ENCODE results near the gene OSBPL10.

OSBPL10 gene

GRCh38 chr3:31772758-31773473 is 208.1 kb downstream of the OSBPL10 start:
- no peaks in the 10 kb centered on the region for H3K9me3 ChIP-seq (ENCODE audit: control insufficient read depth in 2 of 2, low read length in 2 of 2)
- no peaks in the 10 kb centered on the region for H3K4me1 ChIP-seq (ENCODE audit: control insufficient read depth in 2 of 2, insufficient read depth in 2 of 2, low read length in 2 of 2)
- H3K36me3 ChIP-seq (ENCODE audit: control insufficient read depth in 2 of 2, insufficient read depth in 2 of 2, low read length in 2 of 2): no peaks in the 10 kb centered on the region
- H3K9ac ChIP-seq (ENCODE audit: low read depth in 1 of 2, low read length in 2 of 2): no peak overlapping the region
- H3K27me3 ChIP-seq (ENCODE audit: control insufficient read depth in 2 of 2, insufficient read depth in 2 of 2, low read length in 2 of 2): no peaks in the 10 kb centered on the region
- no peak overlapping the region for H3K4me3 ChIP-seq (ENCODE audit: low read length in 2 of 2)
- H3K27ac ChIP-seq (ENCODE audit: low read depth in 2 of 2, low read length in 2 of 2): no peak overlapping the region

- H3K36me3 ChIP-seq (ENCODE audit: control insufficient read depth in 2 of 2, insufficient read depth in 2 of 2, low read length in 2 of 2): no peaks in the 10 kb centered on the region
- H3K9ac ChIP-seq (ENCODE audit: low read depth in 1 of 2, low read length in 2 of 2): no peak overlapping the region
- no peaks in the 10 kb centered on the region for H3K4me1 ChIP-seq (ENCODE audit: control insufficient read depth in 2 of 2, insufficient read depth in 2 of 2, low read length in 2 of 2)
- no peak overlapping the region for H3K4me3 ChIP-seq (ENCODE audit: low read length in 2 of 2)
- no peak overlapping the region for H3K27ac ChIP-seq (ENCODE audit: low read depth in 2 of 2, low read length in 2 of 2)
- no peaks in the 10 kb centered on the region for H3K27me3 ChIP-seq (ENCODE audit: control insufficient read depth in 2 of 2, insufficient read depth in 2 of 2, low read length in 2 of 2)
- H3K9me3 ChIP-seq (ENCODE audit: control insufficient read depth in 2 of 2, low read length in 2 of 2): no peaks in the 10 kb centered on the region
Observed at GRCh38 chr3:31772272-31772671, 208.8 kb downstream of the OSBPL10 start.

- no peak overlapping the region for H3K27ac ChIP-seq (ENCODE audit: low read depth in 2 of 2, low read length in 2 of 2)
- no peaks in the 10 kb centered on the region for H3K36me3 ChIP-seq (ENCODE audit: control insufficient read depth in 2 of 2, insufficient read depth in 2 of 2, low read length in 2 of 2)
- no peaks in the 10 kb centered on the region for H3K4me1 ChIP-seq (ENCODE audit: control insufficient read depth in 2 of 2, insufficient read depth in 2 of 2, low read length in 2 of 2)
- H3K4me3 ChIP-seq (ENCODE audit: low read length in 2 of 2): no peak overlapping the region
- H3K9me3 ChIP-seq (ENCODE audit: control insufficient read depth in 2 of 2, low read length in 2 of 2): no peaks in the 10 kb centered on the region
- no peaks in the 10 kb centered on the region for H3K27me3 ChIP-seq (ENCODE audit: control insufficient read depth in 2 of 2, insufficient read depth in 2 of 2, low read length in 2 of 2)
- H3K9ac ChIP-seq (ENCODE audit: low read depth in 1 of 2, low read length in 2 of 2): no peak overlapping the region
Observed at GRCh38 chr3:31770822-31771326, 210.2 kb downstream of the OSBPL10 start.

GRCh38 chr3:31768479-31769125 is 212.5 kb downstream of the OSBPL10 start:
- no peak overlapping the region for H3K9ac ChIP-seq (ENCODE audit: low read depth in 1 of 2, low read length in 2 of 2)
- H3K27ac ChIP-seq (ENCODE audit: low read depth in 2 of 2, low read length in 2 of 2): no peak overlapping the region
- no peaks in the 10 kb centered on the region for H3K4me1 ChIP-seq (ENCODE audit: control insufficient read depth in 2 of 2, insufficient read depth in 2 of 2, low read length in 2 of 2)
- H3K4me3 ChIP-seq (ENCODE audit: low read length in 2 of 2): no peak overlapping the region
- no peaks in the 10 kb centered on the region for H3K36me3 ChIP-seq (ENCODE audit: control insufficient read depth in 2 of 2, insufficient read depth in 2 of 2, low read length in 2 of 2)
- no peaks in the 10 kb centered on the region for H3K9me3 ChIP-seq (ENCODE audit: control insufficient read depth in 2 of 2, low read length in 2 of 2)
- H3K27me3 ChIP-seq (ENCODE audit: control insufficient read depth in 2 of 2, insufficient read depth in 2 of 2, low read length in 2 of 2): no peaks in the 10 kb centered on the region

- H3K4me1 ChIP-seq (ENCODE audit: control insufficient read depth in 2 of 2, insufficient read depth in 2 of 2, low read length in 2 of 2): no peaks in the 10 kb centered on the region
- no peaks in the 10 kb centered on the region for H3K36me3 ChIP-seq (ENCODE audit: control insufficient read depth in 2 of 2, insufficient read depth in 2 of 2, low read length in 2 of 2)
- no peak overlapping the region for H3K4me3 ChIP-seq (ENCODE audit: low read length in 2 of 2)
- H3K9me3 ChIP-seq (ENCODE audit: control insufficient read depth in 2 of 2, low read length in 2 of 2): no peaks in the 10 kb centered on the region
- H3K27ac ChIP-seq (ENCODE audit: low read depth in 2 of 2, low read length in 2 of 2): no peak overlapping the region
- no peaks in the 10 kb centered on the region for H3K27me3 ChIP-seq (ENCODE audit: control insufficient read depth in 2 of 2, insufficient read depth in 2 of 2, low read length in 2 of 2)
- H3K9ac ChIP-seq (ENCODE audit: low read depth in 1 of 2, low read length in 2 of 2): no peak overlapping the region
Observed at GRCh38 chr3:31767920-31768319, 213.1 kb downstream of the OSBPL10 start.

- Histone ChIP-seq H3K27me3 (ENCODE audit: control insufficient read depth in 2 of 2, insufficient read depth in 2 of 2, low read length in 2 of 2) (no peaks in the 10 kb centered on the region), H3K4me3 (ENCODE audit: low read length in 2 of 2) (no peak overlapping the region), H3K36me3 (ENCODE audit: control insufficient read depth in 2 of 2, insufficient read depth in 2 of 2, low read length in 2 of 2) (no peaks in the 10 kb centered on the region), H3K9ac (ENCODE audit: low read depth in 1 of 2, low read length in 2 of 2) (no peak overlapping the region), H3K27ac (ENCODE audit: low read depth in 2 of 2, low read length in 2 of 2) (no peak overlapping the region), H3K9me3 (ENCODE audit: control insufficient read depth in 2 of 2, low read length in 2 of 2) (no peaks in the 10 kb centered on the region), H3K4me1 (ENCODE audit: control insufficient read depth in 2 of 2, insufficient read depth in 2 of 2, low read length in 2 of 2) (no peaks in the 10 kb centered on the region)
Observed at GRCh38 chr3:31766669-31767068, 214.4 kb downstream of the OSBPL10 start.

GRCh38 chr3:31765871-31766270 is 215.2 kb downstream of the OSBPL10 start:
- Histone ChIP-seq H3K4me3 (ENCODE audit: low read length in 2 of 2) (no peak overlapping the region), H3K27ac (ENCODE audit: low read depth in 2 of 2, low read length in 2 of 2) (no peak overlapping the region), H3K9ac (ENCODE audit: low read depth in 1 of 2, low read length in 2 of 2) (no peak overlapping the region), H3K9me3 (ENCODE audit: control insufficient read depth in 2 of 2, low read length in 2 of 2) (no peaks in the 10 kb centered on the region), H3K4me1 (ENCODE audit: control insufficient read depth in 2 of 2, insufficient read depth in 2 of 2, low read length in 2 of 2) (no peaks in the 10 kb centered on the region), H3K27me3 (ENCODE audit: control insufficient read depth in 2 of 2, insufficient read depth in 2 of 2, low read length in 2 of 2) (no peaks in the 10 kb centered on the region), H3K36me3 (ENCODE audit: control insufficient read depth in 2 of 2, insufficient read depth in 2 of 2, low read length in 2 of 2) (no peaks in the 10 kb centered on the region)

- Histone ChIP-seq H3K27ac (ENCODE audit: low read depth in 2 of 2, low read length in 2 of 2) (no peak overlapping the region), H3K36me3 (ENCODE audit: control insufficient read depth in 2 of 2, insufficient read depth in 2 of 2, low read length in 2 of 2) (no peaks in the 10 kb centered on the region), H3K4me3 (ENCODE audit: low read length in 2 of 2) (no peak overlapping the region), H3K27me3 (ENCODE audit: control insufficient read depth in 2 of 2, insufficient read depth in 2 of 2, low read length in 2 of 2) (no peaks in the 10 kb centered on the region), H3K9me3 (ENCODE audit: control insufficient read depth in 2 of 2, low read length in 2 of 2) (no peaks in the 10 kb centered on the region), H3K9ac (ENCODE audit: low read depth in 1 of 2, low read length in 2 of 2) (no peak overlapping the region), H3K4me1 (ENCODE audit: control insufficient read depth in 2 of 2, insufficient read depth in 2 of 2, low read length in 2 of 2) (no peaks in the 10 kb centered on the region)
Observed at GRCh38 chr3:31763731-31764130, 217.3 kb downstream of the OSBPL10 start.

GRCh38 chr3:31762888-31763351 is 218.1 kb downstream of the OSBPL10 start:
- H3K4me1 ChIP-seq (ENCODE audit: control insufficient read depth in 2 of 2, insufficient read depth in 2 of 2, low read length in 2 of 2): no peaks in the 10 kb centered on the region

GRCh38 chr3:31762097-31762764 is 218.8 kb downstream of the OSBPL10 start:
- no peaks in the 10 kb centered on the region for H3K27me3 ChIP-seq (ENCODE audit: control insufficient read depth in 2 of 2, insufficient read depth in 2 of 2, low read length in 2 of 2)
- H3K4me3 ChIP-seq (ENCODE audit: low read length in 2 of 2): no peak overlapping the region
- no peak overlapping the region for H3K9ac ChIP-seq (ENCODE audit: low read depth in 1 of 2, low read length in 2 of 2)
- no peaks in the 10 kb centered on the region for H3K9me3 ChIP-seq (ENCODE audit: control insufficient read depth in 2 of 2, low read length in 2 of 2)
- no peaks in the 10 kb centered on the region for H3K36me3 ChIP-seq (ENCODE audit: control insufficient read depth in 2 of 2, insufficient read depth in 2 of 2, low read length in 2 of 2)
- no peaks in the 10 kb centered on the region for H3K4me1 ChIP-seq (ENCODE audit: control insufficient read depth in 2 of 2, insufficient read depth in 2 of 2, low read length in 2 of 2)
- H3K27ac ChIP-seq (ENCODE audit: low read depth in 2 of 2, low read length in 2 of 2): no peak overlapping the region

More at GRCh38 chr3:31762888-31763351, 218.1 kb downstream of the OSBPL10 start:
- H3K36me3 ChIP-seq (ENCODE audit: control insufficient read depth in 2 of 2, insufficient read depth in 2 of 2, low read length in 2 of 2): no peaks in the 10 kb centered on the region
- H3K9me3 ChIP-seq (ENCODE audit: control insufficient read depth in 2 of 2, low read length in 2 of 2): no peaks in the 10 kb centered on the region
- H3K4me3 ChIP-seq (ENCODE audit: low read length in 2 of 2): no peak overlapping the region
- no peak overlapping the region for H3K27ac ChIP-seq (ENCODE audit: low read depth in 2 of 2, low read length in 2 of 2)
- H3K9ac ChIP-seq (ENCODE audit: low read depth in 1 of 2, low read length in 2 of 2): no peak overlapping the region
- H3K27me3 ChIP-seq (ENCODE audit: control insufficient read depth in 2 of 2, insufficient read depth in 2 of 2, low read length in 2 of 2): no peaks in the 10 kb centered on the region

Measured in mucosa of rectum (tissue), 2 donors.